HEK293 (cell line): ENCODE measurements around the gene COTL1.

ENCODE experiments used
- SP2 ChIP-seq: fragments of 450-650 bp; formaldehyde crosslinking; IDR thresholded peaks from 2 replicates; pipeline ENCODE4 v1.5.1; 2016; ENCODE audit warnings: missing biosample characterization, missing genetic modification characterization
- YY1 ChIP-seq: fragments of 450-650 bp; formaldehyde crosslinking; IDR thresholded peaks from 2 replicates; pipeline ENCODE4 v1.5.1; 2018; ENCODE audit warnings: missing biosample characterization, missing genetic modification characterization
- ZBTB7A ChIP-seq: fragments of 450-650 bp; formaldehyde crosslinking; IDR thresholded peaks from 2 replicates; pipeline ENCODE4 v1.5.1; 2016; ENCODE audit warnings: low read depth, missing biosample characterization, missing genetic modification characterization
- ZNF274 ChIP-seq, 2 experiments: fragments of 200-500 bp in 1 of 2; fragments of 450-650 bp in 1 of 2; sonication (Bioruptor generic) in 1 of 2; formaldehyde crosslinking in 1 of 2; IDR thresholded peaks; 2 replicates each; pipeline versions ENCODE4 v1.5.1 to v1.6.1; 2014 to 2016; ENCODE audit warnings: borderline replicate concordance in 1 of 2, inconsistent platforms in 1 of 2, low read length in 1 of 2, missing biosample characterization in 1 of 2, missing genetic modification characterization in 1 of 2
- ZNF510 ChIP-seq: fragments of 450-650 bp; formaldehyde crosslinking; IDR thresholded peaks from 2 replicates; pipeline ENCODE4 v1.5.1; 2018; ENCODE audit warnings: mild to moderate bottlenecking, missing genetic modification characterization, missing biosample characterization; ENCODE audit not compliant: insufficient replicate concordance
- ZNF621 ChIP-seq: fragments of 450-650 bp; formaldehyde crosslinking; IDR thresholded peaks from 2 replicates; pipeline ENCODE4 v1.5.1; 2017; ENCODE audit warnings: missing biosample characterization, missing genetic modification characterization
- ZNF830 ChIP-seq: fragments of 450-650 bp; IDR thresholded peaks from 2 replicates; pipeline ENCODE4 v1.5.0; 2018; ENCODE audit warnings: missing biosample characterization, missing genetic modification characterization, low read depth, mild to moderate bottlenecking, moderate library complexity
- TF ChIP-seq, protein P1 (sequence below): fragments of 450-650 bp; formaldehyde crosslinking; IDR thresholded peaks from 2 replicates; pipeline ENCODE4 v1.5.1; 2016; ENCODE audit warnings: missing biosample characterization, missing genetic modification characterization
- TF ChIP-seq, protein P2 (sequence below): fragments of 450-650 bp; formaldehyde crosslinking; IDR thresholded peaks from 2 replicates; pipeline ENCODE4 v1.5.1; 2016; ENCODE audit warnings: missing biosample characterization, missing genetic modification characterization
- TF ChIP-seq, protein P3 (sequence below): fragments of 450-650 bp; formaldehyde crosslinking; IDR thresholded peaks from 2 replicates; pipeline ENCODE4 v1.5.1; 2016; ENCODE audit warnings: missing biosample characterization, missing genetic modification characterization, low read depth
- TF ChIP-seq, protein P4 (sequence below): IDR thresholded peaks from 2 replicates; pipeline ENCODE4 v1.6.1; 2011; ENCODE audit warnings: mild to moderate bottlenecking, low read depth, low read length, borderline replicate concordance
- TF ChIP-seq, protein P5 (sequence below): fragments of 450-650 bp; formaldehyde crosslinking; IDR thresholded peaks from 2 replicates; pipeline ENCODE4 v1.5.1; 2016; ENCODE audit warnings: missing biosample characterization, missing genetic modification characterization
- TF ChIP-seq, protein P6 (sequence below): fragments of 450-650 bp; formaldehyde crosslinking; IDR thresholded peaks from 2 replicates; pipeline ENCODE4 v1.5.1; 2016; ENCODE audit warnings: missing biosample characterization, missing genetic modification characterization

DNA sequence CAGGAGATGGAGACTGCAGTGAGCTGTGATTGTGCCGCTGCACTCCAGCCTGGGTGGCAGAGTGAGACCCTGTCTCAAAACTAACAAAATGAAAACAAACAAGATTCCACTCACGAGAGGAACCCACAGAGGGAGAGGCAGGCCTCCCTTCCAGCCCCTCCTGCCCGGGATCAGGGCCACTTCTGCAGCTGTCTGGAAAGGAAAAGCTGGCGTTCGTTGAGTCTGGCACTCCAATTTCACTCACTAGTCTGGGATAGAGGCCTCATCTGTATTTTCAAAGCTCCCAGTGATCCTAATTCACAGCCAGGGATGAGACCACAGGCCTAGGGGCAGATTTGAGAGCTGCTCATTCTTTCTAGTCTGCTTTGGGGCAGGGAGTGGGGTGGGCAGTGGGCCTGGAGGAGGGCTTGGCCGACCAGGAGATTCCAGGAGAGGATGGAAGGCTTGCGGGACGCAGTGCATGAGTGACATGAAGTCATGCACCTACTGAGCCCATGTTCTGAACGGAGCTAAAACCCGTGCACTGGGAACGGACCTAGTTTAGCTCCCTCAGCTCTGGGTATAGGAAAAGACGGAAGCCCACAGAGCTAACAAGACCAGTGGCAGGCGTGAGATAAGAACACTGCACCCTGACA lies 54.0 kb downstream of the COTL1 start:
- TF ChIP-seq, protein P1, sequence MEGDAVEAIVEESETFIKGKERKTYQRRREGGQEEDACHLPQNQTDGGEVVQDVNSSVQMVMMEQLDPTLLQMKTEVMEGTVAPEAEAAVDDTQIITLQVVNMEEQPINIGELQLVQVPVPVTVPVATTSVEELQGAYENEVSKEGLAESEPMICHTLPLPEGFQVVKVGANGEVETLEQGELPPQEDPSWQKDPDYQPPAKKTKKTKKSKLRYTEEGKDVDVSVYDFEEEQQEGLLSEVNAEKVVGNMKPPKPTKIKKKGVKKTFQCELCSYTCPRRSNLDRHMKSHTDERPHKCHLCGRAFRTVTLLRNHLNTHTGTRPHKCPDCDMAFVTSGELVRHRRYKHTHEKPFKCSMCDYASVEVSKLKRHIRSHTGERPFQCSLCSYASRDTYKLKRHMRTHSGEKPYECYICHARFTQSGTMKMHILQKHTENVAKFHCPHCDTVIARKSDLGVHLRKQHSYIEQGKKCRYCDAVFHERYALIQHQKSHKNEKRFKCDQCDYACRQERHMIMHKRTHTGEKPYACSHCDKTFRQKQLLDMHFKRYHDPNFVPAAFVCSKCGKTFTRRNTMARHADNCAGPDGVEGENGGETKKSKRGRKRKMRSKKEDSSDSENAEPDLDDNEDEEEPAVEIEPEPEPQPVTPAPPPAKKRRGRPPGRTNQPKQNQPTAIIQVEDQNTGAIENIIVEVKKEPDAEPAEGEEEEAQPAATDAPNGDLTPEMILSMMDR: no peak
- TF ChIP-seq, protein P2, sequence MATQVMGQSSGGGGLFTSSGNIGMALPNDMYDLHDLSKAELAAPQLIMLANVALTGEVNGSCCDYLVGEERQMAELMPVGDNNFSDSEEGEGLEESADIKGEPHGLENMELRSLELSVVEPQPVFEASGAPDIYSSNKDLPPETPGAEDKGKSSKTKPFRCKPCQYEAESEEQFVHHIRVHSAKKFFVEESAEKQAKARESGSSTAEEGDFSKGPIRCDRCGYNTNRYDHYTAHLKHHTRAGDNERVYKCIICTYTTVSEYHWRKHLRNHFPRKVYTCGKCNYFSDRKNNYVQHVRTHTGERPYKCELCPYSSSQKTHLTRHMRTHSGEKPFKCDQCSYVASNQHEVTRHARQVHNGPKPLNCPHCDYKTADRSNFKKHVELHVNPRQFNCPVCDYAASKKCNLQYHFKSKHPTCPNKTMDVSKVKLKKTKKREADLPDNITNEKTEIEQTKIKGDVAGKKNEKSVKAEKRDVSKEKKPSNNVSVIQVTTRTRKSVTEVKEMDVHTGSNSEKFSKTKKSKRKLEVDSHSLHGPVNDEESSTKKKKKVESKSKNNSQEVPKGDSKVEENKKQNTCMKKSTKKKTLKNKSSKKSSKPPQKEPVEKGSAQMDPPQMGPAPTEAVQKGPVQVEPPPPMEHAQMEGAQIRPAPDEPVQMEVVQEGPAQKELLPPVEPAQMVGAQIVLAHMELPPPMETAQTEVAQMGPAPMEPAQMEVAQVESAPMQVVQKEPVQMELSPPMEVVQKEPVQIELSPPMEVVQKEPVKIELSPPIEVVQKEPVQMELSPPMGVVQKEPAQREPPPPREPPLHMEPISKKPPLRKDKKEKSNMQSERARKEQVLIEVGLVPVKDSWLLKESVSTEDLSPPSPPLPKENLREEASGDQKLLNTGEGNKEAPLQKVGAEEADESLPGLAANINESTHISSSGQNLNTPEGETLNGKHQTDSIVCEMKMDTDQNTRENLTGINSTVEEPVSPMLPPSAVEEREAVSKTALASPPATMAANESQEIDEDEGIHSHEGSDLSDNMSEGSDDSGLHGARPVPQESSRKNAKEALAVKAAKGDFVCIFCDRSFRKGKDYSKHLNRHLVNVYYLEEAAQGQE (tag by site-specific recombination): no peak
- TF ChIP-seq ZBTB7A (tag by site-specific recombination) (no peak), ZNF830 (tag by site-specific recombination) (no peak), SP2 (no peak), YY1 (tag by site-specific recombination) (no peak), ZNF510 (tag by site-specific recombination) (no peak), ZNF274 (IDR thresholded peaks at IDR 0.05; ENCODE audit: low read length) (no peak), ZNF274 (tag by site-specific recombination; IDR thresholded peaks at IDR 0.05; ENCODE audit: borderline replicate concordance) (no peak), ZNF621 (tag by site-specific recombination) (no peak)
- TF ChIP-seq, protein P3, sequence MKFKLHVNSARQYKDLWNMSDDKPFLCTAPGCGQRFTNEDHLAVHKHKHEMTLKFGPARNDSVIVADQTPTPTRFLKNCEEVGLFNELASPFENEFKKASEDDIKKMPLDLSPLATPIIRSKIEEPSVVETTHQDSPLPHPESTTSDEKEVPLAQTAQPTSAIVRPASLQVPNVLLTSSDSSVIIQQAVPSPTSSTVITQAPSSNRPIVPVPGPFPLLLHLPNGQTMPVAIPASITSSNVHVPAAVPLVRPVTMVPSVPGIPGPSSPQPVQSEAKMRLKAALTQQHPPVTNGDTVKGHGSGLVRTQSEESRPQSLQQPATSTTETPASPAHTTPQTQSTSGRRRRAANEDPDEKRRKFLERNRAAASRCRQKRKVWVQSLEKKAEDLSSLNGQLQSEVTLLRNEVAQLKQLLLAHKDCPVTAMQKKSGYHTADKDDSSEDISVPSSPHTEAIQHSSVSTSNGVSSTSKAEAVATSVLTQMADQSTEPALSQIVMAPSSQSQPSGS (tag by site-specific recombination): no peak
- TF ChIP-seq, protein P4, sequence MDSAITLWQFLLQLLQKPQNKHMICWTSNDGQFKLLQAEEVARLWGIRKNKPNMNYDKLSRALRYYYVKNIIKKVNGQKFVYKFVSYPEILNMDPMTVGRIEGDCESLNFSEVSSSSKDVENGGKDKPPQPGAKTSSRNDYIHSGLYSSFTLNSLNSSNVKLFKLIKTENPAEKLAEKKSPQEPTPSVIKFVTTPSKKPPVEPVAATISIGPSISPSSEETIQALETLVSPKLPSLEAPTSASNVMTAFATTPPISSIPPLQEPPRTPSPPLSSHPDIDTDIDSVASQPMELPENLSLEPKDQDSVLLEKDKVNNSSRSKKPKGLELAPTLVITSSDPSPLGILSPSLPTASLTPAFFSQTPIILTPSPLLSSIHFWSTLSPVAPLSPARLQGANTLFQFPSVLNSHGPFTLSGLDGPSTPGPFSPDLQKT: no peak
- TF ChIP-seq, protein P5, sequence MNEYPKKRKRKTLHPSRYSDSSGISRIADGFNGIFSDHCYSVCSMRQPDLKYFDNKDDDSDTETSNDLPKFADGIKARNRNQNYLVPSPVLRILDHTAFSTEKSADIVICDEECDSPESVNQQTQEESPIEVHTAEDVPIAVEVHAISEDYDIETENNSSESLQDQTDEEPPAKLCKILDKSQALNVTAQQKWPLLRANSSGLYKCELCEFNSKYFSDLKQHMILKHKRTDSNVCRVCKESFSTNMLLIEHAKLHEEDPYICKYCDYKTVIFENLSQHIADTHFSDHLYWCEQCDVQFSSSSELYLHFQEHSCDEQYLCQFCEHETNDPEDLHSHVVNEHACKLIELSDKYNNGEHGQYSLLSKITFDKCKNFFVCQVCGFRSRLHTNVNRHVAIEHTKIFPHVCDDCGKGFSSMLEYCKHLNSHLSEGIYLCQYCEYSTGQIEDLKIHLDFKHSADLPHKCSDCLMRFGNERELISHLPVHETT (tag by site-specific recombination): no peak
- TF ChIP-seq, protein P6, sequence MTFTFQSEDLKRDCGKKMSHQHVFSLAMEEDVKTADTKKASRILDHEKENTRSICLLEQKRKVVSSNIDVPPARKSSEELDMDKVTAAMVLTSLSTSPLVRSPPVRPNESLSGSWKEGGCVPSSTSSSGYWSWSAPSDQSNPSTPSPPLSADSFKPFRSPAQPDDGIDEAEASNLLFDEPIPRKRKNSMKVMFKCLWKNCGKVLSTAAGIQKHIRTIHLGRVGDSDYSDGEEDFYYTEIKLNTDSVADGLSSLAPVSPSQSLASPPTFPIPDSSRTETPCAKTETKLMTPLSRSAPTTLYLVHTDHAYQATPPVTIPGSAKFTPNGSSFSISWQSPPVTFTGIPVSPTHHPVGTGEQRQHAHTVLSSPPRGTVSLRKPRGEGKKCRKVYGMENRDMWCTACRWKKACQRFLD: no peak
